ENCODE data around the gene ELN.

ELN gene

DNA sequence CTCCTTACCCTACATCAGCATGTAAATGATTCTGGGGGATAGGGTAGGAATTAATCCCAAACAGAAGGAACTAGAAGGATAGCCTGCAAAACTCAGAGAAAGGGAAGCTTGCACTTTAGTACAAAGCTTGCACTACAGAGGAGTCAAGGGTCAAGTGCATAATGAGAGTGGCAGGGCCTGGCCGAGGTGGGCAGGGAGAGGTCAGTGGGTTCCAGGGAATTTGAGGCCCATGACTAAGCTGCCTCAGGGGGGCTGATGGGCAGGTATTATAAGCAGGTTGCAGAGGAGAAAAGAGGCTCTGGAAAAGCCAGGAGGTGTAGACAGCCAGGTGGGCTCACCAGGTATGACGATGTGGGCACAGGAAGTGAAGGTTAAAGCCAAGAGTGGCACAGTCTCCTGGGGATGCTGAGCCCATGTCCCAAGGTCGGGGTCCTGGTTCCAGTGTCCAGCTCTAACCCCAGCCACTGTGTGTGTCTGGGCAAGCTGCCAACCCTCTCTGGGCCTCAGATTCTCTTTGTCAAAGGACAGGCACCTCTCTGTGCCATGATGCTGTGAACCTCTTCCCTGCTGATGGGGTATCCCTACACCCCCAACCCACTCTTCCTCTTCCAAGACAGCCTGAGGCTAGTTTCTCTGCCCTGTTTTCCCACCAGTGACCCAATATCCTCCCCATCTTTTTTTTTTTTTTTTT lies 32.0 kb upstream of the ELN start:
- Mint-ChIP-seq H3K4me1 (peaks cover 21% of the 10 kb centered on the region), H3K36me3 (ENCODE audit: low read depth) (no peaks in the 10 kb centered on the region), H3K4me3 (no peak overlapping the region)

DNA sequence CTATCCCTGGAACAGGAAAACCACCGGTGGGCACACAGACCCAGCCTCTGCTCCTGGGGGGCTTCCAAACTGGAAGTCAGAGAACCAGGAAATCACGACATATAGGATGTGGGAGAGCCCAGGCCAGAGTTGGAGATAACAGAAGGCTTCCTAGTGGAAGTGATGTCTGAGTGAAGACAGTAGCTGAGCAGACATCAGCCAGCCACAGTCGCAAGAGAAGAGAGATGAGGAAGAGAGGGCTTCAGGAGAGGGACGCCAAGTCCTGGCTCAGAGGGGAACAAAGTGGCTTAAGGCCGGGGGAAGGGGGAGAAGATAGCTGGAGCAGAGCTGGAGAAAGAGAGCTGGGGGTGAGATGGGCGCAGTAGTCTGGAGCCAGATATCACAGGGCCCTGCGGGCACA lies 30.9 kb upstream of the ELN start:
- peaks cover 14% of the 10 kb centered on the region for H3K9me3 Mint-ChIP-seq
- H3K36me3 Mint-ChIP-seq (ENCODE audit: low read depth), result no peaks in the 10 kb centered on the region
- H3K27me3 Mint-ChIP-seq (ENCODE audit: low read depth), result peaks cover 40% of the 10 kb centered on the region
- no peak overlapping the region for H3K4me3 Mint-ChIP-seq
- TF ChIP-seq, protein P1, sequence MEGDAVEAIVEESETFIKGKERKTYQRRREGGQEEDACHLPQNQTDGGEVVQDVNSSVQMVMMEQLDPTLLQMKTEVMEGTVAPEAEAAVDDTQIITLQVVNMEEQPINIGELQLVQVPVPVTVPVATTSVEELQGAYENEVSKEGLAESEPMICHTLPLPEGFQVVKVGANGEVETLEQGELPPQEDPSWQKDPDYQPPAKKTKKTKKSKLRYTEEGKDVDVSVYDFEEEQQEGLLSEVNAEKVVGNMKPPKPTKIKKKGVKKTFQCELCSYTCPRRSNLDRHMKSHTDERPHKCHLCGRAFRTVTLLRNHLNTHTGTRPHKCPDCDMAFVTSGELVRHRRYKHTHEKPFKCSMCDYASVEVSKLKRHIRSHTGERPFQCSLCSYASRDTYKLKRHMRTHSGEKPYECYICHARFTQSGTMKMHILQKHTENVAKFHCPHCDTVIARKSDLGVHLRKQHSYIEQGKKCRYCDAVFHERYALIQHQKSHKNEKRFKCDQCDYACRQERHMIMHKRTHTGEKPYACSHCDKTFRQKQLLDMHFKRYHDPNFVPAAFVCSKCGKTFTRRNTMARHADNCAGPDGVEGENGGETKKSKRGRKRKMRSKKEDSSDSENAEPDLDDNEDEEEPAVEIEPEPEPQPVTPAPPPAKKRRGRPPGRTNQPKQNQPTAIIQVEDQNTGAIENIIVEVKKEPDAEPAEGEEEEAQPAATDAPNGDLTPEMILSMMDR (IDR thresholded peaks at IDR 0.05; ENCODE audit: unreplicated experiment in 3 of 3), result no peak
- peaks cover 27% of the 10 kb centered on the region for H3K4me1 Mint-ChIP-seq
- peak overlapping the region in 2 of 3 experiments; percentile 19 to 20 for H3K27ac Mint-ChIP-seq

More for the DNA sequence above, 32.0 kb upstream of the ELN start:
- Mint-ChIP-seq H3K9me3 (peaks cover 14% of the 10 kb centered on the region), H3K27me3 (ENCODE audit: low read depth) (peaks cover 34% of the 10 kb centered on the region), H3K27ac (peak overlapping the region in 1 of 3 experiments; percentile 29)
- TF ChIP-seq, protein P1 (IDR thresholded peaks at IDR 0.05; ENCODE audit: unreplicated experiment in 3 of 3), result no peak

DNA sequence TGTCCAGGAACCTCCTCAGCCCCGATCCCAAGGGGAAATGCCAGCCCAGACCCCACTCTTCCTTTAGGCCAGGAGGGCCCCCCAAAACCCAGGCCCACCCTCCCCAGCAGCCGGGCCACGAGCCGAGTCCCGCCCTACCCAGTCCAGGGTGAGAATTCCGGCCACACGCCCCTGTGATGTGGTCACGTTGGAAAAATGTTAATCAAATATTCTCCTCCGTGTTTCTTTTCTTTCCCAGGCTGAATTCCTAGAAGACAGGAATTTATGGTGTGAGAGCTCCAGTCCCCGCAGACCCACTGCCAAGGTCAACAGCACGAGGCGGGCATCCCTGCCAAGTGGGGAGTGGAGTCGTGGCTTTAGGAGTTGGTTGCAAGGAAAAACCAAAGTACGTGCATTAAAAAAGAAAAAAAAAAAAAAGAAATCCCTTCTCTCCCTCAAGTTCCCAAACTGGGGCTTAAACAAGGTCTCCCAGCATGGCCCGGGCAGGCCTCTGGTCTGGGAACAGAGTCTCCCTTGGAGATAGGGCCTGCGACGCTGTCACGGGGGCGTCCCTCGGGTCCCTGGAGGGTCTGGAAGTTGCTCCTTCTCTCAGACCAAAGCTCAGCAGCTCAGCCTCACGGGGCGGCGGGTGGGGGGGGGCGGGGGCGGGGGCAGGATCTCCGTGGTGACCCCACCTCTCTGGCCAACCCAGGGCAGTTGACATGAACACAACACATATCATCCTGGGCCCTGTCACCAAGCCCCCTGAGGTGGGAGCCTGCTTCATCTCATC lies 28.1 kb upstream of the ELN start:
- TF ChIP-seq, protein P1 (IDR thresholded peaks at IDR 0.05; ENCODE audit: unreplicated experiment in 3 of 3), result no peak
- peaks cover 6% of the 10 kb centered on the region for H3K9me3 Mint-ChIP-seq
- peaks cover 31% of the 10 kb centered on the region for H3K27me3 Mint-ChIP-seq (ENCODE audit: low read depth)
- H3K27ac Mint-ChIP-seq, result peak overlapping the region in 2 of 3 experiments; percentile 78 to 88
- no peak overlapping the region for H3K4me3 Mint-ChIP-seq
- peaks cover 23% of the 10 kb centered on the region for H3K4me1 Mint-ChIP-seq
- H3K36me3 Mint-ChIP-seq (ENCODE audit: low read depth), result no peaks in the 10 kb centered on the region

DNA sequence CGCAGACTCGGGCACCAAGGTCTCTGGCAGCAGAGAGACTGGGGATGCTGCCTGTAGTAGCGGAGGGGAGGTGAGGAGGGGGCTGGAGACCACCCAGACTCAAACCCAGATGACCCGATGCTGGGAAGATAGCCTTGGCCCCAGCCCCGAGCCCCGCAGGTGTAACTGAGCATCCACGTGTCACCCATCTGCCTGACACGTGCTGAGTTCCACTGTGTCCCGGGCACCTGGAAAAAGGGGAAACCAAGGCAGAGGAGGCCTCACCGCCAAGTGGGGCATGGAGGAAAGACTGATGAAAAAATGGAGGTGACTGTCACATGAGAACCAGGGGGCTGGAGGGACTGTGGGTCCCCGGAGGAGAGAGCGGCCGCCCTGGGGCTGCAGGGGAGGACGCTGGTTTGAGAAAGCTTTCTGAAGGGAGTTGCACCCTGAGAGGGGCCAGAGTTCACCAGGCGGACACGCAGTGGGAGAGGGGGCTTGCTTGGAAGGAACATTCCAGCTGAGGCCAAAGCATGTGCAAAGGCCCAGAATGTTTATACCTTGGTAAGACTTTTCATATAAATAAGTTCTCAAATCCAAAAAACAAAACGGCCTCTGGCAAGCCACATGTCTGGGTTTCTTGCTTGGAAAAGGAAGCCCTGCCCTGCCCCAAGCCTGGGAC lies 27.4 kb upstream of the ELN start:
- Mint-ChIP-seq H3K9me3 (no peaks in the 10 kb centered on the region), H3K27ac (peak overlapping the region in 2 of 3 experiments; percentile 11 to 73), H3K36me3 (ENCODE audit: low read depth) (no peaks in the 10 kb centered on the region), H3K4me1 (peaks cover 29% of the 10 kb centered on the region), H3K4me3 (no peak overlapping the region), H3K27me3 (ENCODE audit: low read depth) (peaks cover 23% of the 10 kb centered on the region)
- TF ChIP-seq, protein P1 (IDR thresholded peaks at IDR 0.05; ENCODE audit: unreplicated experiment in 3 of 3), result no peak

DNA sequence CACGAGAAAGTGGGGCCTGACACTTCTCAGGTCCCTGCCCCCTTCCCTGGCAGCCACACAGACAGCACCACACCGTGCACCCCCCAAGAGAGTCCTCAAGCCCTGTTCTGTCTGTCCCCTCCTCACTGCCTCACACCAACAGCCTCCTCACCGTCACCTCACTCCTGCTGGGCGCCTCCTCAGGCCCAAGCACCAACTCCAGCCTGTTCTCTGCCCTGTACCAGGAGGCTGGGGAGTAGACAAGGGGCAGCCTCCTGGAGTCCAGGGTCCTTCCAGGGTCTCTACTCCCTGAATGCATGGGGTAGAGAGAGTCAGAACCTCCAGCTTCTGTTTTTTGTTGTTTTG lies 26.9 kb upstream of the ELN start:
- no peaks in the 10 kb centered on the region for H3K36me3 Mint-ChIP-seq (ENCODE audit: low read depth)
- no peak overlapping the region for H3K4me3 Mint-ChIP-seq
- no peaks in the 10 kb centered on the region for H3K9me3 Mint-ChIP-seq
- peak overlapping the region in 2 of 3 experiments; percentile 52 to 73 for H3K27ac Mint-ChIP-seq
- H3K27me3 Mint-ChIP-seq (ENCODE audit: low read depth), result peaks cover 22% of the 10 kb centered on the region
- peaks cover 34% of the 10 kb centered on the region for H3K4me1 Mint-ChIP-seq
- TF ChIP-seq, protein P1 (IDR thresholded peaks at IDR 0.05; ENCODE audit: unreplicated experiment in 3 of 3), result no peak
